ENCODE results near the gene NACA. TPM values are rescaled to one million over a fixed set of nuclear protein-coding genes. Genes with fewer than 3 reads are reported as not detected.
A peak's percentile ranks its signal among the peaks of the same experiment; 100 is the strongest.

The NACA gene
- total RNA-seq, 1 donor, result 1,713 TPM

GRCh38 chr12:56688846-56689109, 36.3 kb downstream of the NACA start:
- DNase-seq (ENCODE audit: low read depth), result no peak
- no peak for TF ChIP-seq CTCF (IDR thresholded peaks at IDR 0.05; ENCODE audit: insufficient read depth, low read length)
- H3K4me3 ChIP-seq (ENCODE audit: low read depth, low read length), result peak overlapping the region; percentile 67

- TF ChIP-seq CTCF (IDR thresholded peaks at IDR 0.05; ENCODE audit: insufficient read depth, low read length), result peak; percentile 3
- peak; percentile 98 for DNase-seq (ENCODE audit: low read depth)
- H3K4me3 ChIP-seq (ENCODE audit: low read depth, low read length), result peak within 1 kb of the TSS; percentile 97
Observed at GRCh38 chr12:56688129-56688845, 36.8 kb downstream of the NACA start, which contains the start of gene PTGES3. Gene PTGES3, minus strand, starts transcription at chr12:56688284. Its CDS starts 285 bp downstream, at chr12:56687999.

- DNase-seq (ENCODE audit: low read depth), result peak; percentile 38
- no peak for TF ChIP-seq CTCF (IDR thresholded peaks at IDR 0.05; ENCODE audit: insufficient read depth, low read length)
Observed at GRCh38 chr12:56687223-56688128, 37.6 kb downstream of the NACA start.

GRCh38 chr12:56684745-56685359, 40.2 kb downstream of the NACA start:
- peak; percentile 20 for DNase-seq (ENCODE audit: low read depth)
- TF ChIP-seq CTCF (IDR thresholded peaks at IDR 0.05; ENCODE audit: insufficient read depth, low read length), result no peak
- H3K4me3 ChIP-seq (ENCODE audit: low read depth, low read length), result peak overlapping the region; percentile 46

More at GRCh38 chr12:56687223-56688128, 37.6 kb downstream of the NACA start:
- peak overlapping the region; percentile 97 for H3K4me3 ChIP-seq (ENCODE audit: low read depth, low read length)

- no peak for DNase-seq (ENCODE audit: low read depth)
- TF ChIP-seq CTCF (IDR thresholded peaks at IDR 0.05; ENCODE audit: insufficient read depth, low read length), result no peak
- no peak overlapping the region for H3K4me3 ChIP-seq (ENCODE audit: low read depth, low read length)
Observed at GRCh38 chr12:56682323-56682722, 42.8 kb downstream of the NACA start.

- no peak for TF ChIP-seq CTCF (IDR thresholded peaks at IDR 0.05; ENCODE audit: insufficient read depth, low read length)
- DNase-seq (ENCODE audit: low read depth), result no peak
- H3K4me3 ChIP-seq (ENCODE audit: low read depth, low read length), result no peak overlapping the region
Observed at GRCh38 chr12:56679883-56680575, 45.1 kb downstream of the NACA start.

Data from fibroblast of the aortic adventitia (primary cell).